GM18511 (cell line): ENCODE data around the gene ARHGAP15.

Experiments used
- ATAC-seq: cut with Tn5 transposase; IDR thresholded peaks from one replicate; pipeline ENCODE4 v1.9.1; 2021; ENCODE audit warnings: mild to moderate bottlenecking, moderate library complexity; ENCODE audit not compliant: unreplicated experiment

ARHGAP15 gene

GRCh38 chr2:143165291-143165690 lies 36.1 kb downstream of the ARHGAP15 start:
- ATAC-seq: no peak

- no peak for ATAC-seq
Observed at GRCh38 chr2:143169105-143169504, 39.9 kb downstream of the ARHGAP15 start.

- no peak for ATAC-seq
Observed at GRCh38 chr2:143171817-143172216, 42.6 kb downstream of the ARHGAP15 start.

GRCh38 chr2:143175438-143175837 lies 46.2 kb downstream of the ARHGAP15 start:
- ATAC-seq: no peak

GRCh38 chr2:143176606-143177005 lies 47.4 kb downstream of the ARHGAP15 start:
- ATAC-seq: peak; percentile 15

- peak; percentile 95 for ATAC-seq
Observed at GRCh38 chr2:143177096-143177786, 48.0 kb downstream of the ARHGAP15 start.

GRCh38 chr2:143181494-143181893 lies 52.3 kb downstream of the ARHGAP15 start:
- ATAC-seq: no peak

GRCh38 chr2:143182649-143183048 lies 53.4 kb downstream of the ARHGAP15 start:
- ATAC-seq: no peak

- ATAC-seq: peak; percentile 96
Observed at GRCh38 chr2:143183804-143184463, 54.7 kb downstream of the ARHGAP15 start.

GRCh38 chr2:143186876-143187275 lies 57.7 kb downstream of the ARHGAP15 start:
- ATAC-seq: no peak

GRCh38 chr2:143190431-143190830 lies 61.2 kb downstream of the ARHGAP15 start:
- ATAC-seq: no peak

- no peak for ATAC-seq
Observed at GRCh38 chr2:143192106-143192505, 62.9 kb downstream of the ARHGAP15 start.

- no peak for ATAC-seq
Observed at GRCh38 chr2:143192716-143193115, 63.5 kb downstream of the ARHGAP15 start.

GRCh38 chr2:143193121-143193520 lies 63.9 kb downstream of the ARHGAP15 start:
- ATAC-seq: no peak

GRCh38 chr2:143195511-143195910 lies 66.3 kb downstream of the ARHGAP15 start:
- ATAC-seq: no peak

GRCh38 chr2:143204062-143204461 lies 74.8 kb downstream of the ARHGAP15 start:
- ATAC-seq: no peak

- peak; percentile 62 for ATAC-seq
Observed at GRCh38 chr2:143205106-143205764, 76.0 kb downstream of the ARHGAP15 start.

GRCh38 chr2:143209570-143210445 lies 80.6 kb downstream of the ARHGAP15 start:
- ATAC-seq: no peak

- no peak for ATAC-seq
Observed at GRCh38 chr2:143210446-143210819, 81.2 kb downstream of the ARHGAP15 start.

- ATAC-seq: no peak
Observed at GRCh38 chr2:143217512-143218115, 88.4 kb downstream of the ARHGAP15 start.

GRCh38 chr2:143218621-143219020 lies 89.4 kb downstream of the ARHGAP15 start:
- no peak for ATAC-seq
